ENCODE measurements around the gene B3GNT5.

Gene B3GNT5

DNA sequence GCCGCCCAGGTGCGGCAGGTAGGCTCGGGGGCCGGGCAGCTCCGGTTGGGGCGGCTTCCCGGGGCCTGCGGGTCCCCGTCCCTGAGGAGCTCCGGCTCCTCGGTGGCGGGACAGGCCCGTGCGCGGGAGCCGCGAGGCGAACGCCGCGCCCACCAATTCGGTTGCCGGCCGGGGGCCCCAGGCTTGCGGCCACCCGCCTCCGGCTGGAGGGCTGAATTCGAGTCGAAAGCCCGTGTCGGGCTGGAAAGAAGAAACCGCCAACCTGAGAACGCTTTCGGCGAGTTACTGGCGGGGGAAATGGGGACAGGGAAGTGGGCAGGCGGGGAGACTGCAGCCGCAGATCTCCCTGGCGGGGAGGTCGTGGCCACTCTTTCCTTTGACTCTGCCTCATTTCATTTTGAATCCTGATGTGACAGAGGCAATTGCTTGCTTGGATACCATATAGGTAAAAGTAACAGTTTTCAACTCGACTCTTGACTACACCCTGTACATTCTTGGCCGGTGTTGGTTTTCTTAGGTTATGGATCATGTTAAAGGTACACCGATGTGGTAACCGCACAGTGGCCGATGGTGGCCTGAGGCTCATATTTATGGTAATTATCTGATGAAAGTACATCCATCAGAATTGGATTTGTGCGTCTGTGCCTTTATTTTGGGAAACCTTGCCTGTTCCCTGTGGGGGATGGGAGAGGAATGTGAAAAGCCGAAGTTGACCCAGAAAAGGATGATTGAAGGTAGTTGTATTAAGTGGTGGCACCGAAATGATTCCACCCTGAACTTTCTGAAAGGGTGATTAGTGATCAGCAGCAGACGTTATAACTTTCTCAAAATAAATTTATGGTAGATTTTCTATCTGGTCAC, 1.7 kb downstream of the B3GNT5 start:
- DNase-seq (ENCODE audit: low read depth), result no peak
- H3K4me3 ChIP-seq (ENCODE audit: low read length), result peak overlapping the region; percentile 100
- TF ChIP-seq, protein P1, sequence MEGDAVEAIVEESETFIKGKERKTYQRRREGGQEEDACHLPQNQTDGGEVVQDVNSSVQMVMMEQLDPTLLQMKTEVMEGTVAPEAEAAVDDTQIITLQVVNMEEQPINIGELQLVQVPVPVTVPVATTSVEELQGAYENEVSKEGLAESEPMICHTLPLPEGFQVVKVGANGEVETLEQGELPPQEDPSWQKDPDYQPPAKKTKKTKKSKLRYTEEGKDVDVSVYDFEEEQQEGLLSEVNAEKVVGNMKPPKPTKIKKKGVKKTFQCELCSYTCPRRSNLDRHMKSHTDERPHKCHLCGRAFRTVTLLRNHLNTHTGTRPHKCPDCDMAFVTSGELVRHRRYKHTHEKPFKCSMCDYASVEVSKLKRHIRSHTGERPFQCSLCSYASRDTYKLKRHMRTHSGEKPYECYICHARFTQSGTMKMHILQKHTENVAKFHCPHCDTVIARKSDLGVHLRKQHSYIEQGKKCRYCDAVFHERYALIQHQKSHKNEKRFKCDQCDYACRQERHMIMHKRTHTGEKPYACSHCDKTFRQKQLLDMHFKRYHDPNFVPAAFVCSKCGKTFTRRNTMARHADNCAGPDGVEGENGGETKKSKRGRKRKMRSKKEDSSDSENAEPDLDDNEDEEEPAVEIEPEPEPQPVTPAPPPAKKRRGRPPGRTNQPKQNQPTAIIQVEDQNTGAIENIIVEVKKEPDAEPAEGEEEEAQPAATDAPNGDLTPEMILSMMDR (IDR thresholded peaks at IDR 0.05; ENCODE audit: insufficient read depth, low read depth, low read length, missing control alignments), result no peak

- TF ChIP-seq, protein P1 (IDR thresholded peaks at IDR 0.05; ENCODE audit: insufficient read depth, low read depth, low read length, missing control alignments), result no peak
- H3K4me3 ChIP-seq (ENCODE audit: low read length), result peak overlapping the region; percentile 100
- DNase-seq (ENCODE audit: low read depth), result peak; percentile 73
These were observed 2.3 kb downstream of the B3GNT5 start for GRCh38 chr3:183255348-183255730.

DNA sequence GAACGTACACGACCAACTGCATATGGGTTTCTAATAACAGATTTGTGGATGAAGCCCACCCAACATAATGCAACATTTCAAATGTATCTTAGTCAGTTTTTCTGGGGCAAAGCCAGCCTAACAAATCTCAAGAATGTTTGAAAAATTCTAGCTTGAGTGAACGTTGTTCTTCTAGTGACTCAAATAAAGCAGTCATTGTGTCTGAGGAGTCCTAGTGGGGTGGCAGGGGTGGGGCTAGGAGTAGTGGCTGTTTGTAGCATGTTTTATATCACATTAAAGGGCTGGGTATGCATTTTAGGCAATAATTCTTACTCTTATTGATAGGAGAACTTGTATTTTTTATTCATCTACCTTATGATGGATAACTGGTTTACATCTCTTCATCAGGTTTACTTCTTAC, 6.0 kb downstream of the B3GNT5 start:
- TF ChIP-seq, protein P1 (IDR thresholded peaks at IDR 0.05; ENCODE audit: insufficient read depth, low read depth, low read length, missing control alignments), result no peak
- H3K4me3 ChIP-seq (ENCODE audit: low read length), result no peak overlapping the region
- no peak for DNase-seq (ENCODE audit: low read depth)

DNA sequence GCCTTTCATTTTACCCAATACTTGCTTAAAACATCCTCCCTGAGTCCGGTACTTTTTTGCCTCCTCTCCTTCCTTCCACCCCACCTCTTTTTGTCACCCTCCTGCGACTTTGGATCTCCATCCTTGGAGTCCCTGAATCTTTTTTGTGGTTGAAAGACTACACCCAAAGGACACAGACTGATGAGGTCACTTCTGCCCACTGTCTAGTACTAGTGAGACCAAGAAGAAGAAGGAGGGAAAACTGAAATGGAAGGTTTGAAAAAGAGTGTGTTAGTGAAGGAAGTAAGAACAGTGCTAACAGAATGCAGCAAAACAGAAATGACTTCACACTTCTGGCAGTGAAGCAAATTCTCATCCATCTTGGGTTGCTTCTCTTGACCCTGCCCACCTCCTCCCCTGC, 6.6 kb downstream of the B3GNT5 start:
- TF ChIP-seq, protein P1 (IDR thresholded peaks at IDR 0.05; ENCODE audit: insufficient read depth, low read depth, low read length, missing control alignments), result no peak
- no peak overlapping the region for H3K4me3 ChIP-seq (ENCODE audit: low read length)
- DNase-seq (ENCODE audit: low read depth), result no peak

GRCh38 chr3:183260167-183260904, 7.3 kb downstream of the B3GNT5 start:
- DNase-seq (ENCODE audit: low read depth), result no peak
- H3K4me3 ChIP-seq (ENCODE audit: low read length), result no peak overlapping the region
- TF ChIP-seq, protein P1 (IDR thresholded peaks at IDR 0.05; ENCODE audit: insufficient read depth, low read depth, low read length, missing control alignments), result no peak

GRCh38 chr3:183261151-183261724, 8.2 kb downstream of the B3GNT5 start:
- TF ChIP-seq, protein P1 (IDR thresholded peaks at IDR 0.05; ENCODE audit: insufficient read depth, low read depth, low read length, missing control alignments), result no peak
- no peak overlapping the region for H3K4me3 ChIP-seq (ENCODE audit: low read length)
- DNase-seq (ENCODE audit: low read depth), result no peak
